Tibial artery (tissue), 4 donors: Measurements from ENCODE around the gene RFTN2.
"Not testable (repeated sequence)": the region's sequence is repeated elsewhere in the genome, so short reads cannot be mapped to it uniquely, and the experiment has no call there.

Source experiments
- DNase-seq, 2 donors: peaks; one replicate each; pipeline ENCODE4 v3.0.0-alpha.2; 2019
- H3K27ac ChIP-seq, 2 donors: fragments of 200-600 bp; sonication (generic) in 1 of 2; 1 replicate in 1 of 2; 2 replicates in 1 of 2; pipeline ENCODE4 v1.5.1; 2018 to 2019; ENCODE audit warnings: mild to moderate bottlenecking in 1 of 2
- H3K27me3 ChIP-seq, 2 donors: fragments of 200-600 bp; sonication (generic) in 1 of 2; one replicate each; pipeline versions ENCODE4 v1.5.1 to v1.6.0; 2016 to 2019
- H3K36me3 ChIP-seq, 3 donors: fragments of 200-600 bp; sonication (generic) in 2 of 3; one replicate each; pipeline ENCODE4 v1.5.1; 2016 to 2019; ENCODE audit warnings: mild to moderate bottlenecking in 2 of 3
- H3K4me1 ChIP-seq, 4 donors: fragments of 200-600 bp; sonication (generic) in 2 of 4; 1 replicate in 3 of 4; 2 replicates in 1 of 4; pipeline ENCODE4 v1.5.1; 2016 to 2019
- H3K4me3 ChIP-seq, 2 donors: fragments of 200-600 bp; sonication (generic) in 1 of 2; 1 replicate in 1 of 2; 2 replicates in 1 of 2; pipeline ENCODE4 v1.5.1; 2018 to 2019; ENCODE audit warnings: mild to moderate bottlenecking in 2 of 2
- H3K9me3 ChIP-seq, 3 donors: fragments of 200-600 bp; sonication (generic) in 1 of 3; one replicate each; pipeline ENCODE4 v1.5.1; 2016 to 2019
- CTCF ChIP-seq, 2 experiments: fragments of 200-600 bp in 1 of 2; fragments of 450-650 bp in 1 of 2; IDR thresholded peaks; one replicate each; pipeline ENCODE4 v1.5.1; 2017 to 2019; ENCODE audit warnings: antibody characterized with exemption in 2 of 2, mild to moderate bottlenecking in 1 of 2, moderate library complexity in 1 of 2
- intact Hi-C: fragments of 100-400 bp; cut with DNase I; formaldehyde crosslinking; loops from one replicate; pipeline ENCODE4 v1.15.0; 2023; ENCODE audit warnings: low total_unique reads

RFTN2 gene

GRCh38 chr2:197666277-197666676 is 9.1 kb downstream of the RFTN2 start:
- peaks cover 0 to 73% (median 19%) of the 10 kb centered on the region in 3 donors for H3K9me3 ChIP-seq
- no peaks in the 10 kb centered on the region for H3K4me1 ChIP-seq
- intact Hi-C loops: no loop called here
- no peak for DNase-seq
- no peak for TF ChIP-seq CTCF (IDR thresholded peaks at IDR 0.05)
- H3K27me3 ChIP-seq: no peaks in the 10 kb centered on the region
- H3K27ac ChIP-seq: no peak overlapping the region
- peaks cover 0 to 18% (median 8%) of the 10 kb centered on the region in 3 donors for H3K36me3 ChIP-seq
- H3K4me3 ChIP-seq: no peak overlapping the region

- intact Hi-C loops: no loop called here
- DNase-seq: no peak
- peaks cover 0 to 4% (median 0%) of the 10 kb centered on the region in 3 donors for H3K36me3 ChIP-seq
- no peaks in the 10 kb centered on the region for H3K27me3 ChIP-seq
- H3K9me3 ChIP-seq: peaks cover 0 to 46% (median 6%) of the 10 kb centered on the region in 3 donors
- TF ChIP-seq CTCF (IDR thresholded peaks at IDR 0.05): no peak
- no peak overlapping the region for H3K27ac ChIP-seq
- H3K4me1 ChIP-seq: no peaks in the 10 kb centered on the region
- H3K4me3 ChIP-seq: no peak overlapping the region
These were observed 13.8 kb downstream of the RFTN2 start for GRCh38 chr2:197661626-197662025.

- no peak for DNase-seq
- no peak overlapping the region for H3K27ac ChIP-seq
- no peaks in the 10 kb centered on the region for H3K27me3 ChIP-seq
- peaks cover 0 to 5% (median 0%) of the 10 kb centered on the region in 3 donors for H3K36me3 ChIP-seq
- no peak for TF ChIP-seq CTCF (IDR thresholded peaks at IDR 0.05)
- intact Hi-C loops: no loop called here
- H3K4me1 ChIP-seq: no peaks in the 10 kb centered on the region
- H3K4me3 ChIP-seq: no peak overlapping the region
- H3K9me3 ChIP-seq: peaks cover 0 to 25% (median 0%) of the 10 kb centered on the region in 3 donors
These were observed 17.8 kb downstream of the RFTN2 start for GRCh38 chr2:197657562-197657961.

GRCh38 chr2:197647961-197648690 is 27.3 kb downstream of the RFTN2 start:
- Histone ChIP-seq H3K27me3 (no peaks in the 10 kb centered on the region), H3K4me3 (no peak overlapping the region), H3K36me3 (peaks cover 13 to 30% (median 22%) of the 10 kb centered on the region in 3 donors), H3K27ac (no peak overlapping the region), H3K9me3 (no peaks in the 10 kb centered on the region), H3K4me1 (no peaks in the 10 kb centered on the region)
- intact Hi-C loops: no loop called here
- no peak for TF ChIP-seq CTCF (IDR thresholded peaks at IDR 0.05)
- no peak for DNase-seq

GRCh38 chr2:197641666-197642065 is 33.7 kb downstream of the RFTN2 start:
- Histone ChIP-seq H3K27me3 (no peaks in the 10 kb centered on the region), H3K9me3 (no peaks in the 10 kb centered on the region), H3K36me3 (peaks cover 32 to 44% (median 43%) of the 10 kb centered on the region in 3 donors), H3K4me3 (no peak overlapping the region), H3K27ac (no peak overlapping the region), H3K4me1 (no peaks in the 10 kb centered on the region)
- intact Hi-C loops: no loop called here
- no peak for TF ChIP-seq CTCF (IDR thresholded peaks at IDR 0.05)
- DNase-seq: no peak

- intact Hi-C loops, H3K4me1 ChIP-seq, DNase-seq, H3K27ac ChIP-seq, H3K9me3 ChIP-seq, H3K27me3 ChIP-seq, H3K4me3 ChIP-seq: not testable (repeated sequence)
- peaks cover 25 to 39% (median 38%) of the 10 kb centered on the region in 3 donors for H3K36me3 ChIP-seq
These were observed 34.7 kb downstream of the RFTN2 start for GRCh38 chr2:197640571-197641122.
